Pons (tissue), 1 donor: ENCODE results near the gene RUNDC1.
A peak's percentile ranks its signal among the peaks of the same experiment; 100 is the strongest.

Source experiments
- DNase-seq: peaks from one replicate; pipeline ENCODE4 v3.0.0-alpha.2; 2016; ENCODE audit warnings: low spot score

RUNDC1 gene

DNA sequence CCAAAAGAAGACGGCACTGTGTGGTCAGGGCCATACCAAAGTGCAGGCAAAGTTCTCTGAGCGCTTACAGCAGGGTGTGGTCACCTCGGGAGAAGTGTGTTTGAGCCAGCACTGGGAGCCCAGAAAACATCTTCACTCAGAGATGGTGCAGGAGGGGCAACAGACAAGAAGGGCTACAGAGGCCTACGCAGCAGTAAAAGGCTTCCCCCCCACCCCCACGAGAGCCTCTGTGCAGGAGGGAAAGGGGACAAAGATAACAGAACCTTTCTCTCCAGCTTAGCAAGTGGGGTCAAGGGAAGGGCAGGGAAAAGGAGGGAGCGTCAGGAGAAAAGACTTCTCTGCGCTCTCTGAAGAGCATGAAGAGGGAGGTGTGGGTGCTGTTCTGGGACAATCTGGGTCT lies 39.1 kb downstream of the RUNDC1 start:
- DNase-seq = no peak

DNA sequence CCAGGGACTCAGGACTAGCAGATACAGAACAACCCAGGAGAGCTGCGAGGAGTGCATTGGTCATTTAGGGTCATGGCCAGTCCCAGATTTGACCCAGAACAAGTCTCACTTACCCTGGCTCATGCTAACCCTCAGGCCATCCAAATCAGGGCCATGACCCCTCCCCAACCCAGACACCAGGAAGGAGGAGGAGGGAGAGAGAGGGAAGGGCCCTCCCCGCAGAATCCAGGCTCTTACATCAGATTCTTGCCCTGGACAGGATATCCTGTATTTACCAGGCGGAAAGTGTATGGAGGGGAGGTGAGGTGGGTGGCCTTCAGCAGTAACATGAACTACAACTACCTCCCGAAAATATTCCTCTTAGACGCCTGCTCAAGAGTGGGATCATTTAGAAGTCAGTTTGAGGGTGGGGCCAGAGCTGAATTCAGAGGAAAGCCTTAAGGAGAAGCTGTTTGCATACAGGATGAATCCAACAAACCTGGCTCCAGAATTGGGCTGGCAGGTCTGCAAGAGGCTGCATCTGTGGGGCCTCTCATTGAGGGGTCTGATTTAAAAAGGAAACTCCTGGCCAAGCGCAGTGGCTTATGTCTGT lies 39.8 kb downstream of the RUNDC1 start:
- DNase-seq = no peak

DNA sequence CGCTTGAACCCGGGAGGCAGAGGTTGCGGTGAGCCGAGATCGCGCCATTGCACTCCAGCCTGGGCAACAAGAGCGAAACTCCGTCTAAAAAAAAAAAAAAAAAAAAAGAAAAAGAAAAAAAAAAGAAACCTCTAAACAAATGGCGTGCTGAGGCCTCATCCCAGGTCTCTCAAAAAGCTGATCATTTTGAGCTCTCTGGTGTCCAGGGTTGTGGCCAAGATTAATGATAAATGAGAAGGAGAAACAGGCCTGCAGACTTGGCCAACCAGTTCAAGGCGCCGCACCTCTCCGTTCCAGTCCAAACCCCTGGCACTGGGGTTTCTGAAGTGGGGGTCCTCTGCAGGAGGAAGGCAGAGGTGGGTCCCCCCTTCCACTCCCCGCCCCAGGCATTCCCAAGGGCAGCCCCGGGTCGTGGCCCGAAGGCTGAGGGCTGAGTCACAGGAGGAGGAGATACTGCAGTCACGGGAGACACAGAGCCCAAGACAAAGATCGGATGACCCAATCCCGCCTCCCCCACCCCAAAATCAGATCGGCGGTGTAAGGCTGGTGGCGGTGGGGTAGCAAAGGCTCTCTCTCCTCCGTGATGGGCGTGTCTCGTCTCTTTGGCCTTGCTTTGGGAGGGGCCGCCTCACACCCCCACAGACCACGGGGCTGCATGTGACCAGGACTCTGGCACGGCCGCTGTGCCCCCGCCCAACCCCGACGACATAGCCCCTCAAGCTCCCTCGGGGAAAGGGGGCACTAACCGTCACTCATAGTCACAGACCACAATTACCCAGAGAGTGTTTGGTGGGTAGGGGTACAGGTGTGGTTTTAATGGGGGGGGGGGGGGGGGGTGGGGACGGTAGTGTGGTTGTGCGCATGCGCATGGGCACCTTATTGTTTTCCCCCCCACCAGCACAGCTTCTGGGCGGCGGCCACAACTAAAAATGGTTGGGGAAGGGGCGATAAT lies 40.7 kb downstream of the RUNDC1 start:
- no peak for DNase-seq

DNA sequence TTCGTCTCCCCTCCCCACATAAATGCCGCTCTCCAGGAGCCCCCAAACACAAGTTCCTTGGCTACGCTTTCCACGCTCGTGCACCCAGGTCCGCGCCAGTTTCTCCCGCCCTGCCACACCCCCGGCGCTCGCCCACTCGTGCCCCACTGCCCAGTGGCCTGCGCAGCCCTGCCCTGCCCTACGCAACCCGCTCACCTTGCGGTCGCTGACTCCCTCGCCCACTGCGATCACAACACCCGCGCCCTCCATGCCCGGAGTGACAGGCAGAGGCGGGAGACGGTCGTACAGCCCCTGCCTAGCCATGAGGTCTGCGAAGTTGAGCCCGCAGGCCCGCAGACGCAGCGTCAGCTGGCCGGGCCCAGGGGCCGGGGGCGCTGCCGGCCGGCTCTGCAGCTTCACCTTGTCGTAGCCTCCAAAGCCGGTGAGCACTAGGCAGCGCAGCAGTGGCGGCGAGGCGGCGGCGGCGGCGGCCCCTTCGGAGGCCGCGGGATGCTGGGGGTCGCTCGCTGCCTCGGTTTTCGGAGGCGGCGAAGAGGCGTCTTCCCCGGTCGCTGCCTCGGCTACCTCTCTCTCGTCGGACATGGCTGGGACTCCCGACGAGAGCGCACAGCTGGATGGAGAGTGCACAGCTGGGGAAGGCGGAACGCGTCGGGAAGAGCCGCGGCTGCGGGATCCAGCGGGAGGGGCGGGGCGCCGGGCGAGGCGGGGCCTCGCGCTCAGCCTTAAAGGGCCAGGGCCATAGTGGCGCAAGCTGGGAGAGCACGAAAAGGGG lies 41.6 kb downstream of the RUNDC1 start, which contains the start of gene VAT1:
Gene VAT1, minus strand, starts transcription at position 645 of the 772 bp plus-strand sequence. Its CDS starts 63 bp downstream, at position 582.
- peak; percentile 71 for DNase-seq

DNA sequence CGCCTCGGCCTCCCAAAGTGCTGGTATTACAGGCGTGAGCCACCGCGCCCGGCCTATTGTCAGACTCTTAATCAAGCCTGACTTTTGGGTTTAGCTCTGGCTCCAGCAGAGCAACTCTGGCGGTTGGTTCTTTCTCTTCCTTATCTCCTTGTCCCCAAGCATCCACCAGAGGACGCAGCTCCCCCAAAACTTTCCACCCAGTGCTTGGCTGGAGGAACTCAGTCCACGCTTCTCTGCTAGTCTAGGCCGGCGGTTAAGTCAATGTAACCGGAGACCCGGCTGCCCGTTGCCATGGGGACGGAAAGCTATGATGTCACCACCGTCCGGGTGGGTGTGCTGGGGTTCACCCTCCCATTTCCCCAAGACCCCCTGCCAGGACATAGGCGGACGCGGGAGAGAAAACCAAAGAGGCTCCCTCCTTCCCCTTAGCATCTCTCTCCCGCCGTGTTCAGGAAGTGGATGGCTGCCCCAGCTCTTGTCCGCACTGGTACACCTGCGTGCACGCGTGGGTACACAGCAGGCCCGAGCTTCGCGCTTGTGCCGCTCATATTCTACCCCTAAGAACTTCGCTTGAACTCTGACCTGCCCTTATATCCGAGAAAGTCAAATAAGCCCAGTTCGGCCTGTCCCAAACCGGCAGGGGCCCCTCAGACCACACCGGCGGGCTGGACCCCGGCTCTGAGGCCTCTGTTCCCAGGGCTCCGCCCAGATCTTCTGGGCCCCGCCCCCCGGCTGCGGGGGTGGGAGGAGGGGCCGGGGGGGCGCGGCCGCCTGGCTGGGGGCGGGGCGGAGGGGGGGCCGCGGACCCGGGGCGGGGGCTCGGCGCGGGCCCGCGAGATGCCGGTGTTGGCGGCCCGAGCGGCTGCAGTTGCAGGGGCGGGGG lies 44.3 kb downstream of the RUNDC1 start, which contains the start of gene RND2:
Gene RND2, plus strand, starts transcription at position 825 of the 883 bp plus-strand sequence. CDS start 117 bp downstream, outside the sequence.
- peak; percentile 96 for DNase-seq

DNA sequence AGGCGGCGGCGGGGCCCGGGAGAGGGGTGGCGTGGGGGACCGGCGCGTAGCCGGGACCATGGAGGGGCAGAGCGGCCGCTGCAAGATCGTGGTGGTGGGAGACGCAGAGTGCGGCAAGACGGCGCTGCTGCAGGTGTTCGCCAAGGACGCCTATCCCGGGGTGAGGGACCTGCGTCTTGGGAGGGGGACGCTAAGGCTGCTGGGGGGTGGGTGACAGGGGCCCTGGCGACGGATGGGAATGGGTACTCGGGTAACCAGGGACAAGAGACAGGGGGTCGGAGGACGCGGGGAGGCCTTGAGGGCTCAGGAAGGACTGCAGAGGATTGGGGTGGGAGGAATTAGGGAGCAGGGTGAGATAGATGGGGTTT lies 44.9 kb downstream of the RUNDC1 start:
- DNase-seq = no peak

DNA sequence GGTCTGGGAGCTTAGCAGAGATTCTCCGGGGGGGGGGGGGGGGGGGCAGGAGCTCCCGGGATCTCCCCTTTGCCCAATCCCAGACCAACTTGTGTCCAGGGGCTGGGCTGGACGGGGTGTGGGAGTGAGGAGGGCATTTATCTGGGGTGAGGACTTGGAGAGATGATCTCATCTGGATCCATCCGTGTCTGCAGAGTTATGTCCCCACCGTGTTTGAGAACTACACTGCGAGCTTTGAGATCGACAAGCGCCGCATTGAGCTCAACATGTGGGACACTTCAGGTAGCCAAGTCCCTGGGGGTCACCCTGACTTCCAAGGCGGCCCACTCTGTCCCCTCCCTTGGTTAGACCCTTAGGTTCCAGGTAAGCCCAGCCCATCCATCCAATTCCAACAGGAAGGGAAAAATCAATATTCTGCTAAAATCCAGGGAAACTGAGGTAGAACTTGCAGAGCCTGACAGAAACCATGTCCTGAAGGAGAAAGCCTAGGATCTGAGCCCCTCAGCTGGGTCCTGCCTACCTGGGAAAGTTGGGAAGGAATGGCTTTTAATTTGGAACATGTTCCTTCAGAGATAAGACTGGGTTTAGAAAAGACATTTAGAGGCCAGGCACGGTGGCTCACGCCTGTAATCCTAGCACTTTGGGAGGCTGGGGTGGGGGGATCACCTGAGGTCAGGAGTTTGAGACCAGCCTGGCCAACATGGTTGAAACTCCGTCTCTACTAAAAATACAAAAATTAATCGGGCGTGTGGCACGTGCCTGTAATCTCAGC lies 45.6 kb downstream of the RUNDC1 start:
- DNase-seq = no peak

DNA sequence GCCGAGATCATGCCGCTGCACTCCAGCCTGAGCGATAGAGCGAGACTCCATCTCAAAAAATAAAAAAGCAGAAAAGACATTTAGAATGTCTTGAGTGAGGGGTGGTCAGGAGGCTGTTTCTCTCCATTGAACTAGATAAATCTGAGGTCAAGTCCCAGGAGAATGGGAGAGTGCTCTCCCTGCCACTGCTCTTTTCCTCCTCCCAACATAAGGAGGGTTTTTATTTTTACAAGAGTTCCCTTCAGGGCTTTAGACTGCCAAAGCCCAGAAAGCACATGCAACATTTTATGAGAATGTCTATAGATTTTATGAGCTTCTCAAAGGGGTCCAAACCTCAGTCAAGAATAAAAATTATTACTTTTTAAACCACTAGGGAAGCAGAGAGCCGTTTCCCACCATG lies 46.2 kb downstream of the RUNDC1 start:
- DNase-seq = no peak

DNA sequence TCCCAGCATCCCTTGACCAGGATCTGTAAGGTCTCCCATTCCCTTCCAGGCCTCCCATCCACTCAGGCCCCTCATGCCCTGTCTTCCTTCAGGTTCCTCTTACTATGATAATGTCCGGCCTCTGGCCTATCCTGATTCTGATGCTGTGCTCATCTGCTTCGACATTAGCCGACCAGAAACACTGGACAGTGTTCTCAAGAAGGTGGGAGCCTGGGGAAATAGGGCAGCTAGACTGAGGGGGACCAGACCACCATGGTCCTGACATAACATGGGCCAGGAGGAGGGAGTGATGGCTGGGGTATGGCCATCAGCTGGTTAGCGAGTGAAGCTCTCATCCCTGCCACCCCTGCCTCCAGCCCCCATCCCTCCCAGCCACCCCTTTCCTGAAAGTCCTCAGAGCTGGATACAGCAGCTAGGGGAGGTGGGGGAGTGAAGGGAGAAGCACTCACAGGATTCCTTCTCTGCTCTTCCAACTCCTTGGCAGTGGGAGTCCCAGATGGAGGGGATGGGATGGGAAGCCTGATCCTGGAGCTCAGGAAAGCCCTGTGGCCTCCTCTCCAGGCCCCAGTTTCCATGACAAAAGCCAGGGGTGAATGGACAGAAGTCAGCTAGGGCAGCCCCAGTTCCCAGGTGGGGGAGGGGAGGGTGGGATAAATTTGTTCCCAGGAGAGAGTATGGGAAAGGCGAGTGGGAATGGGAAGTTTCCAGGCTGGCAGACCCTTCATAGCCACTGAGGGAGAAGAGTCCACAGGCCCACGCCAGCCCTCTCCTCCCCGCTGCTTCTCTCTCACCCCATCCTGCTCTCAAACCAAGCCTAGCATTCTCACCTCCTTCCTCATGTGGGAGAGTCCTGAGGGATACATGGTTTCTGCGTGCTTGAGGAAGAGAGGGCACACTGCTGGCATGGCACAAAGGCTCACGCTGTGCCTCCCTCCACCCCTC lies 47.0 kb downstream of the RUNDC1 start:
- DNase-seq = no peak

DNA sequence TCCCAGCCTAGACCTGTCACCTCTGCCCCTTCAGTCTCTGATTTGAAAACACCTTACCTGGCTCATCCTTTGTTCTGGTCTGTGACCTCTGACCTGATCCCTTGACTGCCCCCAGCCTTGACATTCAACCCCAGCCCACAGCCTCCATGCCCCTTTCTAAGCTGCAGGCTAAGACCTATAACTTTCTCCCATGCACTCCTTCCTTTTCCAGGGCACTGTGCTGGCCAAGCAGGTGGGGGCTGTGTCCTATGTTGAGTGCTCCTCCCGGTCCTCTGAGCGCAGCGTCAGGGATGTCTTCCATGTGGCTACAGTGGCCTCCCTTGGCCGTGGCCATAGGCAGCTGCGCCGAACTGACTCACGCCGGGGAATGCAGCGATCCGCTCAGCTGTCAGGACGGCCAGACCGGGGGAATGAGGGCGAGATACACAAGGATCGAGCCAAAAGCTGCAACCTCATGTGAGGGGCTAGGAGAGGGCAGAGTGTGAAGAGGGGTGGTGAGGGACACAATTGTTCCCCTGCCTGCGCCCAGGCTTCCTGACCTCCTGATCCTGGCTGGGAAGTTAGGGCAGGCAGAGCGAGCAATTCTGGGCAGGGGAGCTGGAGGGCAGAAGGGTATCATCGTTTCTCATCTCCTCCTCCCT lies 48.0 kb downstream of the RUNDC1 start:
- no peak for DNase-seq

DNA sequence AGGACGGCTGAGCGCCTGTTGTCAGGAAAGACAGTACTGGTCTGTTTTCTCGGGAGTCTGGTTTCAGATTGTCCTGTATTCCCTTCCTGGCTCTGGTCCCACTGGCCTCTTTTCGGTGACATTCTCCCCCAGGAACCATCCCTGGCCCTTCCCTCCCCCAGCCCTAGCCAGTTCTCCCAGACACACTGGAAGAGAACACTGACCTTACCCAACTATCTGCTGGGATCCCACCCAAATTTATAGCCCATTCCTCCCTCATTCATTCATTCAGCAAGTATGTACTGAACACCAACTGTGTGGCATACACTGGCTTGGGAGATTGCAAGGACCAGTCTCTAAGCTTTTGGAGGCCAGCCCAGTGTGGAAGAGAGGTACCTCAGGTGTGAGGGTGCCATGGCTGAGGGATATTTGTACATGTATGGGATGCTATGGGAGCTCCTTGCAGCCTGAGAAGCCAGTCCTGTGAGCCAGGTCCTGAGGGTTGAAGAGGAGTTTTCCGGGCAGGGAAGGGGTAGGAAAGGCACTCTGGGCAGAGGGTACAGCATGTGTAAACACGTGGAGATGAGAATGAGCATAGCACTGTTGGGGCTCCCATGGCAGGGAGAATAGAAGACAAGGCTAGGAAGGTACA lies 49.9 kb downstream of the RUNDC1 start:
- peak; percentile 76 for DNase-seq

DNA sequence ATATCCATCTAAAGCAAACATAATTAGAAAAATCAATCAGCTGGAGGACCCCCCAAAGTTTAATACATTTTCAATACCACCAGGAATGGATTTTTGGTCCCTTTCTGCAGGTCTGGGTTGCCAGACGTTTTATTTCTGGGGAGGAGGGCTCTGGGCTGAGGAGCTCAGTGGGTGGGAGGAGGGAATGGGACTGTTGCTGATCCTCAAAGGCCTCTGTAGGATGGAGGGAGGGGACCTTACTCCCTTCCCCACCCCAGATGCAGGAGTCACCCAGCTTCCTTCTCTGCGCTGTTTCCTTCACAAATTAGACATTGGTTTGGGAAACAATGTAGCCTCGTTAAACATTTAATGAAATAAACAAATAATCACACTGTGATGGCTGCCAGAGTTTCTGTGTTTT lies 51.3 kb downstream of the RUNDC1 start:
- DNase-seq = no peak

DNA sequence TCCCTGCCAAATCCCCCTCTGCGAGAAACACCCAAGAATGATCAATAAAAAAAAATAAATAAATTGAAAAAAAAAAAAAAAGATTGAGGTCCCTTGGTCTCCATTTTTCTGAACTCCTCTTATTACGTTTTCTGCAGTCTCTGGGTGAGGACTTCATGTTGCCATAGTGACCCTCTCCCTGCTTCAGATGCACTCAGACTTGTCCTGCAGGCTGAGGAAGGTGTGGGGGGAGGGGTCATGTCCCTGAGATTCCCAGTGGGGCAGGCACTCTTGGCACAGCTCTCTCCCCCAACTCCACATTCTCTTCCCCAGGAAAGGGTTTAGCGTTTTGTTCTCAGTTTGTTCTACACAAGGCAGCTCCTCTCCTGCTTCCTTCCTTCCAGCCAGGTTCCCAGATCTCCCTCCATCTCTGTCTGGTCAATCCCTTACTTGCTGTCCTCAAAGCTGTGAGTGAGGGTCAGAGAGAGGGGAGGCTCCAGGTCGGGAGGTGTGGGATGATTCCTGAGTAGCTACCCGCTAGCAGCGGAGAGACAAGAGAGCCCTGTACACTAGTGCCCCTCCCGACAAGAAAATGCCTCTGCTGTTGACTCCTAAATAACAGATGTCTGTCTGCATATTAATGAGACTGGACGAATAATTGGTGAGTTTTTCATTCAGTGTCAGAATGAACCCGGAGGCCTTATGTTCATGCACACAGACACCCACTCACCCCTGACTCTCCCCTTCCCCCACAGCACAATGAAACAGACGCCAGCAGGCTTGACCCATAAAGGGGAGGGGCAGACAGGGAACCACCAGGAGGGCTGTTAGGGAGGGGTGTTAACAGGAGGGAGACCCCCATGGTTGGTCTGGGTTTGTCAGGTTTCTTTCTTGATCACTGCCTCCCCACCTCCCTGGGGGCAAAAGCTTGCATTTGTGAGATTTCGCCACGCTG lies 53.9 kb downstream of the RUNDC1 start:
- peak; percentile 79 for DNase-seq

DNA sequence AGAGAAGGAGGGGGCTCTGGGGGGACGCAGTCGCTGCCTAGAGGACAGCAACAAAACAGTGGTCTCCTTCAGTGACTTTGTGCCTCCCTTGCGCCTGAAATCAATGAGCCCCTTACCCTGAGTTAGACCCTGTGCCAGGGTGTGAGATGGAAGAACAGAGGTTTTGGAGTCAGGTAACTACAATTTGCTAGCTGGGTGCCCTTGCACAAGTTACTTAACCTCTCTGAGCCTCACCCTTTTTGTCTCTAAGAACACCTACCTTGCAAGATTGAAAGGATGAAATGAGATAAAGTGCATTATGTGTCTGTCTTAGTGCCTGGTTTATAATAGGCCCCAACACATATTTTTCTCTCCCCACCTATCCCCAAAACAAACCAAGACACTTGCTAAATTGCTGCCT lies 54.5 kb downstream of the RUNDC1 start:
- no peak for DNase-seq

DNA sequence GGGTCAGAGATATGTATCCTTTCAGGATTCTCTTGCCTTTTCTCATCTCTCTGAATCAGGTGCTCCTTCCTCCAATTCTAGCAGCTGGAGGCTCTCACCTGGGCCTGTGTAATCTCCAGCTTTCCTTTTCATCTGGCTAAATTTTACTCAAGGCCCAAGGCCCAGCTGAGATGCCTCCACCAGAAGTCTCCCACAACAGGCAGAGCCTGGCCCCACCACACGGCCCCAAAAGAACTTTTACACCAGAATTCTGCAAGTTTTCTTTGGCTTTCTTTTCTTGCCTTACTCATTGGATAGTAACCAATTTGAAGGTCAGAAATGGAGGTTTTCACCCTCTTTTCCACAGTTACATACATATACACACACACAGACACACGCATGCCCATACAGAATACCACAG lies 59.3 kb downstream of the RUNDC1 start:
- no peak for DNase-seq

DNA sequence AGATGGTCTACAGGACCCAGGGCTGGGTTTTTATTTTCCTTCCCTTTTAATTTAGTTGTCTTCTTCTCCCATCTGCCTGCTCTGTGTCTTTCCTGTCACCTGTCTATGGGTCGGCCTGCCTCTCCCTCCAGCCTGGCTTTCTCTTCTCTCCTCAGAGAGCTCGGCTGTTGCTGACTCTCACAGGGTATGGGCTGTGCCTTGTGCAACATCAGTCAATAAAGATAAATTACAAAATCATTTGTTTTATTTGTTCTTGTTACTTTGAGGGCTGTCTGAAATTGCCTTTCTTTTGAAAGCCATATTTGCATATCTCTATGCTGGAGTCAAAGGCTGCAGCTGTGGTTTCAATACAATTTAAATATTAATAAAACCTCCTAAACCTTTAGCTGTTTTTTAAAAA lies 60.3 kb downstream of the RUNDC1 start:
- DNase-seq = no peak

DNA sequence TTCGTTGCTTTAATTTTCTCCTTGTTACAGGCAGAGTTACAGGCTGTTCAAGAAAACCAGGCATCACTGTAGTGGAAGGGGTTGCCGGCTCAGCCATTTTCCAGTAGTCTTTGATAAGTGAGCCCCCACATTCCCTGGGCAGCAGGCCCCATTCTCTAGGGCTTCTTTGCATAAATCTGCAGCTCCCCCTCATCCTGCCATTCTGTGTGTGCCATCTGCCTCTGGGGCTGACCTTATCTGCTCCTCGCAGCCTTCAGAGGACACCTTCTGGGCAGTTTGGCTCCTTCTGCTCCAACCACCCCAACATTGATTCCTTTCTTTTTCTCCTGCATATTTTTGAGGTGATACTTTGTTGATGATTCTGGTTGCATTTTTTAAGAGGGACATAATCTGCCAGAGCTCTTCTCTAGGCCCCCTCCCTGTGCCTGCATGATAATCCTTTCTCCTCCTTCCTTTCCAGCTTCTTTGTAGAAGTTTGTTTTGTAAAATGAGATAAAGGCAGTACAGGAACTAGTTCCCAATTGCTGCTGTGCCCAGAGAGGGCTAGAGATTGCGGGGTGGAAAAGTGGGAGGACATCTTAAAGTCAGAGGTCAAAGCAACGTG lies 61.8 kb downstream of the RUNDC1 start:
- no peak for DNase-seq
